Karpas-422 (cell line): ENCODE results near the gene FAM163B. TPM values are rescaled to one million over a fixed set of nuclear protein-coding genes. Genes with fewer than 3 reads are reported as not detected.

Experiments
- DNase-seq: peaks from one replicate; pipeline ENCODE4 v3.0.0-alpha.2; 2015
- H2AFZ ChIP-seq: fragments of 200-600 bp; sonication (generic); 2 replicates; pipeline ENCODE4 v1.6.1; 2014; ENCODE audit warnings: antibody characterized with exemption, low read length, mixed read lengths
- H3K27ac ChIP-seq: fragments of 200-600 bp; sonication (generic); 2 replicates; pipeline ENCODE4 v1.5.1; 2014; ENCODE audit warnings: mild to moderate bottlenecking, low read length, moderate library complexity
- H3K27me3 ChIP-seq: fragments of 200-600 bp; sonication (generic); 2 replicates; pipeline ENCODE4 v1.6.1; 2014; ENCODE audit warnings: low read length, mixed read lengths
- H3K36me3 ChIP-seq: fragments of 200-600 bp; sonication (generic); 2 replicates; pipeline ENCODE4 v1.6.1; 2014; ENCODE audit warnings: low read length, mixed read lengths; ENCODE audit not compliant: insufficient read depth
- H3K4me1 ChIP-seq: fragments of 200-600 bp; sonication (generic); 2 replicates; pipeline ENCODE4 v1.6.1; 2014; ENCODE audit warnings: mild to moderate bottlenecking, low read length, mixed read lengths
- H3K4me2 ChIP-seq: fragments of 200-600 bp; sonication (generic); 2 replicates; pipeline ENCODE4 v1.6.1; 2014; ENCODE audit warnings: low read length, low read depth, mild to moderate bottlenecking; ENCODE audit not compliant: poor library complexity, severe bottlenecking
- H3K4me3 ChIP-seq: fragments of 200-600 bp; sonication (generic); 2 replicates; pipeline ENCODE4 v1.5.1; 2014; ENCODE audit warnings: mild to moderate bottlenecking, antibody characterized with exemption, low read length, mixed read lengths
- H3K79me2 ChIP-seq: fragments of 200-600 bp; sonication (generic); 2 replicates; pipeline ENCODE4 v1.6.1; 2014; ENCODE audit warnings: mild to moderate bottlenecking, low read length, mixed read lengths
- H3K9ac ChIP-seq: fragments of 200-600 bp; sonication (generic); 2 replicates; pipeline ENCODE4 v1.6.0; 2014; ENCODE audit warnings: low read length
- H3K9me2 ChIP-seq: fragments of 200-600 bp; sonication (generic), shearing (Covaris generic); replicated peaks from 2 replicates; pipeline ENCODE4 v1.6.0; 2014; ENCODE audit warnings: mild to moderate bottlenecking, low read length, moderate library complexity; ENCODE audit not compliant: insufficient read depth
- H3K9me3 ChIP-seq: fragments of 300-700, 200-600 bp; sonication (generic); 2 replicates; pipeline ENCODE4 v1.6.1; 2014; ENCODE audit warnings: low read length, mixed read lengths
- H4K20me1 ChIP-seq: fragments of 200-600 bp; sonication (generic); 2 replicates; pipeline ENCODE4 v1.6.1; 2014; ENCODE audit warnings: mild to moderate bottlenecking, antibody characterized with exemption, low read length, low read depth; ENCODE audit not compliant: insufficient read depth
- total RNA-seq: library from RNA; depleted of rRNA; stranded (reverse); fragments of >200 nt; shearing (Covaris generic); gene quantifications from 2 replicates; pipeline ENCODE4 v1.2.3, GENCODE V29; 2014; ENCODE audit warnings: low replicate concordance

Gene FAM163B
- total RNA-seq, 1 experiment from 2014 or later, result not detected

- H4K20me1 ChIP-seq, result no peaks in the 10 kb centered on the region
- no peak overlapping the region for H3K4me2 ChIP-seq
- no peak overlapping the region for H3K4me3 ChIP-seq
- no peaks in the 10 kb centered on the region for H3K9me2 ChIP-seq
- H3K9me3 ChIP-seq, result no peaks in the 10 kb centered on the region
- H3K9ac ChIP-seq, result no peak overlapping the region
- no peak overlapping the region for H3K27ac ChIP-seq
- H3K79me2 ChIP-seq, result no peaks in the 10 kb centered on the region
- H3K27me3 ChIP-seq, result no peaks in the 10 kb centered on the region
- H3K36me3 ChIP-seq, result no peaks in the 10 kb centered on the region
- no peak overlapping the region for H2AFZ ChIP-seq
- no peak for DNase-seq
- no peaks in the 10 kb centered on the region for H3K4me1 ChIP-seq
Observed at GRCh38 chr9:133538851-133539833, 70.0 kb downstream of the FAM163B start.

GRCh38 chr9:133538176-133538575 is 71.0 kb downstream of the FAM163B start:
- no peak overlapping the region for H3K4me2 ChIP-seq

GRCh38 chr9:133537257-133537656 is 71.9 kb downstream of the FAM163B start:
- Histone ChIP-seq H3K79me2 (no peaks in the 10 kb centered on the region), H3K4me1 (no peaks in the 10 kb centered on the region), H3K27ac (no peak overlapping the region), H3K9ac (no peak overlapping the region), H3K4me3 (no peak overlapping the region), H2AFZ (no peak overlapping the region), H3K9me2 (no peaks in the 10 kb centered on the region), H3K9me3 (no peaks in the 10 kb centered on the region), H3K4me2 (no peak overlapping the region), H3K27me3 (no peaks in the 10 kb centered on the region), H3K36me3 (no peaks in the 10 kb centered on the region), H4K20me1 (no peaks in the 10 kb centered on the region)
- DNase-seq, result no peak

More at GRCh38 chr9:133538176-133538575, 71.0 kb downstream of the FAM163B start:
- H2AFZ ChIP-seq, result no peak overlapping the region
- H3K9me2 ChIP-seq, result no peaks in the 10 kb centered on the region
- no peak overlapping the region for H3K4me3 ChIP-seq
- H3K36me3 ChIP-seq, result no peaks in the 10 kb centered on the region
- H3K4me1 ChIP-seq, result no peaks in the 10 kb centered on the region
- H3K27ac ChIP-seq, result no peak overlapping the region
- no peaks in the 10 kb centered on the region for H3K79me2 ChIP-seq
- DNase-seq, result no peak
- no peaks in the 10 kb centered on the region for H3K27me3 ChIP-seq
- no peaks in the 10 kb centered on the region for H3K9me3 ChIP-seq
- H3K9ac ChIP-seq, result no peak overlapping the region
- no peaks in the 10 kb centered on the region for H4K20me1 ChIP-seq

GRCh38 chr9:133536536-133536935 is 72.7 kb downstream of the FAM163B start:
- H3K4me1 ChIP-seq, result no peaks in the 10 kb centered on the region
- no peaks in the 10 kb centered on the region for H3K27me3 ChIP-seq
- no peak overlapping the region for H3K4me3 ChIP-seq
- no peaks in the 10 kb centered on the region for H3K9me3 ChIP-seq
- no peak overlapping the region for H3K27ac ChIP-seq
- H3K9ac ChIP-seq, result no peak overlapping the region
- H4K20me1 ChIP-seq, result no peaks in the 10 kb centered on the region
- H2AFZ ChIP-seq, result no peak overlapping the region
- no peaks in the 10 kb centered on the region for H3K79me2 ChIP-seq
- H3K36me3 ChIP-seq, result no peaks in the 10 kb centered on the region
- H3K9me2 ChIP-seq, result no peaks in the 10 kb centered on the region
- no peak for DNase-seq
- no peak overlapping the region for H3K4me2 ChIP-seq

- Histone ChIP-seq H4K20me1 (no peaks in the 10 kb centered on the region), H3K4me2 (no peak overlapping the region), H2AFZ (no peak overlapping the region), H3K4me3 (no peak overlapping the region), H3K27ac (no peak overlapping the region), H3K9ac (no peak overlapping the region), H3K36me3 (no peaks in the 10 kb centered on the region), H3K79me2 (no peaks in the 10 kb centered on the region), H3K4me1 (no peaks in the 10 kb centered on the region), H3K9me3 (no peaks in the 10 kb centered on the region), H3K27me3 (no peaks in the 10 kb centered on the region), H3K9me2 (no peaks in the 10 kb centered on the region)
- no peak for DNase-seq
Observed at GRCh38 chr9:133536080-133536479, 73.1 kb downstream of the FAM163B start.

GRCh38 chr9:133535306-133535877 is 73.8 kb downstream of the FAM163B start:
- no peak for DNase-seq
- Histone ChIP-seq H4K20me1 (no peaks in the 10 kb centered on the region), H3K36me3 (no peaks in the 10 kb centered on the region), H3K9me3 (no peaks in the 10 kb centered on the region), H3K9ac (no peak overlapping the region), H3K4me2 (no peak overlapping the region), H3K9me2 (no peaks in the 10 kb centered on the region), H3K27ac (no peak overlapping the region), H3K4me1 (no peaks in the 10 kb centered on the region), H3K4me3 (no peak overlapping the region), H3K79me2 (no peaks in the 10 kb centered on the region), H3K27me3 (no peaks in the 10 kb centered on the region), H2AFZ (no peak overlapping the region)

- no peak within 1 kb of the TSS for H3K4me2 ChIP-seq
- H3K79me2 ChIP-seq, result no peaks in the 10 kb centered on the region
- no peak within 1 kb of the TSS for H3K9ac ChIP-seq
- no peaks in the 10 kb centered on the region for H3K9me2 ChIP-seq
- no peak for DNase-seq
- H2AFZ ChIP-seq, result no peak within 1 kb of the TSS
- H3K36me3 ChIP-seq, result no peaks in the 10 kb centered on the region
- H3K4me3 ChIP-seq, result no peak within 1 kb of the TSS
- no peaks in the 10 kb centered on the region for H3K27me3 ChIP-seq
- no peaks in the 10 kb centered on the region for H3K4me1 ChIP-seq
- H3K9me3 ChIP-seq, result no peaks in the 10 kb centered on the region
- H3K27ac ChIP-seq, result no peak within 1 kb of the TSS
- no peaks in the 10 kb centered on the region for H4K20me1 ChIP-seq
Observed at GRCh38 chr9:133534346-133535291, 74.6 kb downstream of the FAM163B start, which contains the start of gene ADAMTSL2. Gene ADAMTSL2 (plus strand): TSS chr9:133534704. CDS start chr9:133536713, 2,009 bp downstream.
